Measurements from ENCODE around the gene HSPBP1. TPM values are rescaled to one million over a fixed set of nuclear protein-coding genes. Genes with fewer than 3 reads are reported as not detected.

The HSPBP1 gene
- total RNA-seq, 1 experiment from 2014 or later = 65.2 TPM

- TF ChIP-seq CREM (CRISPR knock-in tag; IDR thresholded peaks at IDR 0.05) (no peak), IRF2 (CRISPR knock-in tag; IDR thresholded peaks at IDR 0.05; ENCODE audit: borderline replicate concordance, low read depth) (no peak), SP1 (CRISPR knock-in tag; conservative IDR thresholded peaks at IDR 0.05) (peak; percentile 87), ARID4B (CRISPR knock-in tag; IDR thresholded peaks at IDR 0.05; ENCODE audit: borderline replicate concordance) (0 out of 2 replicates have a peak, but pooled peaks have one; percentile 70), TCF7 (CRISPR knock-in tag; IDR thresholded peaks at IDR 0.05; ENCODE audit: low read depth) (no peak), TEAD1 (CRISPR knock-in tag; IDR thresholded peaks at IDR 0.05) (peak; percentile 65; the same call in 1 of the 2 replicates), TEAD4 (CRISPR knock-in tag; IDR thresholded peaks at IDR 0.05) (peak; percentile 7; the same call in 1 of the 2 replicates), NR2C2 (CRISPR knock-in tag; IDR thresholded peaks at IDR 0.05) (peak; percentile 31; the same call in 1 of the 2 replicates), HMGXB4 (CRISPR knock-in tag; IDR thresholded peaks at IDR 0.05) (peak; percentile 65; the same call in 1 of the 2 replicates), ZBTB43 (CRISPR knock-in tag; IDR thresholded peaks at IDR 0.05) (peak; percentile 38; the same call in 1 of the 2 replicates)
These were observed 20.9 kb downstream of the HSPBP1 start, which contains the start of gene PPP6R1 (continued) for GRCh38 chr19:55258828-55259539.

GRCh38 chr19:55258476-55258827 is 21.5 kb downstream of the HSPBP1 start:
- H3K4me3 Mint-ChIP-seq = peak overlapping the region; percentile 87
- peaks cover 3% of the 10 kb centered on the region; the same call in 1 of the 2 replicates for H3K9me3 Mint-ChIP-seq
- 0 out of 2 replicates have a peak, but pooled peaks have one; percentile 35 for TF ChIP-seq ZNF416 (CRISPR knock-in tag; IDR thresholded peaks at IDR 0.05)
- no peak for TF ChIP-seq FOXP1 (CRISPR knock-in tag; IDR thresholded peaks at IDR 0.05; ENCODE audit: borderline replicate concordance)
- no peak for TF ChIP-seq IRF2 (CRISPR knock-in tag; IDR thresholded peaks at IDR 0.05; ENCODE audit: borderline replicate concordance, low read depth)
- no peak for TF ChIP-seq ZNF425 (CRISPR knock-in tag; conservative IDR thresholded peaks at IDR 0.05)
- H3K27ac Mint-ChIP-seq = no peak overlapping the region
- ChIA-PET POLR2A (interaction anchor here (0.7 to 1.8 kb wide), 5 partner anchors 21 to 85 kb away, joined by 3 to 15 read pairs (median 4); partner anchors contain the start of genes BRSK1 and HSPBP1), CTCF (interaction anchor here (0.8 to 3.0 kb wide), 3 partner anchors 21 to 92 kb away, joined by 4 to 14 read pairs (median 5); partner anchors contain the start of genes DNAAF3, HSPBP1 and KMT5C)
- H3K27me3 Mint-ChIP-seq (ENCODE audit: low read depth) = no peaks in the 10 kb centered on the region
- H3K4me1 Mint-ChIP-seq = peaks cover 52% of the 10 kb centered on the region
- DNase-seq (ENCODE audit: low spot score) (no peak), ATAC-seq (no peak)
- peaks cover 3% of the 10 kb centered on the region for H3K36me3 Mint-ChIP-seq
